ENCODE measurements around the gene KLF11. TPM values are rescaled to one million over a fixed set of nuclear protein-coding genes. Genes with fewer than 3 reads are reported as not detected.

KLF11 gene
- total RNA-seq, 1 donor from 2014 or later = 25.8 TPM

GRCh38 chr2:10075571-10076209, 32.3 kb downstream of the KLF11 start:
- ATAC-seq = no peak
- no peak for DNase-seq
- intact Hi-C loops (cut with micrococcal nuclease) = no loop called here

- DNase-seq (no peak), ATAC-seq (no peak)
- intact Hi-C loops (cut with micrococcal nuclease) = no loop called here
Measured at GRCh38 chr2:10076511-10076910, 33.2 kb downstream of the KLF11 start.

GRCh38 chr2:10076988-10077527, 33.7 kb downstream of the KLF11 start:
- DNase-seq (no peak), ATAC-seq (no peak)
- intact Hi-C loops (cut with micrococcal nuclease) = no loop called here

GRCh38 chr2:10078001-10078400, 34.7 kb downstream of the KLF11 start:
- DNase-seq (no peak), ATAC-seq (no peak)
- intact Hi-C loops (cut with micrococcal nuclease) = no loop called here

GRCh38 chr2:10078704-10079265, 35.4 kb downstream of the KLF11 start:
- peak; percentile 60 for ATAC-seq
- intact Hi-C loops (cut with micrococcal nuclease) = no loop called here
- no peak for DNase-seq

- intact Hi-C loops (cut with micrococcal nuclease) = no loop called here
- DNase-seq (peak; percentile 70), ATAC-seq (peak; percentile 79)
Measured at GRCh38 chr2:10079266-10079869, 36.0 kb downstream of the KLF11 start.

GRCh38 chr2:10079870-10080535, 36.7 kb downstream of the KLF11 start, which contains the start of gene CYS1:
Gene CYS1 (minus strand): TSS chr2:10080411. CDS start chr2:10080223, 188 bp downstream.
- ATAC-seq (peak; percentile 58), DNase-seq (peak; percentile 54)
- intact Hi-C loops (cut with micrococcal nuclease) = no loop called here

- peak; percentile 6 for ATAC-seq
- no peak for DNase-seq
- intact Hi-C loops (cut with micrococcal nuclease) = no loop called here
Measured at GRCh38 chr2:10080536-10081304, 37.4 kb downstream of the KLF11 start.

- DNase-seq = no peak
- intact Hi-C loops (cut with micrococcal nuclease) = no loop called here
- no peak for ATAC-seq
Measured at GRCh38 chr2:10083046-10083445, 39.7 kb downstream of the KLF11 start.

- no peak for ATAC-seq
- intact Hi-C loops (cut with micrococcal nuclease) = no loop called here
- DNase-seq = no peak
Measured at GRCh38 chr2:10083692-10084211, 40.4 kb downstream of the KLF11 start.

GRCh38 chr2:10084223-10084865, 41.0 kb downstream of the KLF11 start:
- DNase-seq (no peak), ATAC-seq (no peak)
- intact Hi-C loops (cut with micrococcal nuclease) = no loop called here

- intact Hi-C loops (cut with micrococcal nuclease) = no loop called here
- DNase-seq (no peak), ATAC-seq (no peak)
Measured at GRCh38 chr2:10085043-10085667, 41.8 kb downstream of the KLF11 start.

GRCh38 chr2:10085668-10086059, 42.3 kb downstream of the KLF11 start:
- no peak for ATAC-seq
- DNase-seq = no peak
- intact Hi-C loops (cut with micrococcal nuclease) = no loop called here

- ATAC-seq (no peak), DNase-seq (no peak)
- intact Hi-C loops (cut with micrococcal nuclease) = no loop called here
Measured at GRCh38 chr2:10086950-10087349, 43.6 kb downstream of the KLF11 start.

GRCh38 chr2:10087360-10087759, 44.0 kb downstream of the KLF11 start:
- intact Hi-C loops (cut with micrococcal nuclease) = no loop called here
- DNase-seq = no peak
- ATAC-seq = no peak

- no peak for DNase-seq
- intact Hi-C loops (cut with micrococcal nuclease) = no loop called here
Measured at GRCh38 chr2:10089565-10090190, 46.3 kb downstream of the KLF11 start.

GRCh38 chr2:10091182-10091888, 48.0 kb downstream of the KLF11 start:
- intact Hi-C loops (cut with micrococcal nuclease) = no loop called here
- DNase-seq = peak; percentile 33

More at GRCh38 chr2:10089565-10090190, 46.3 kb downstream of the KLF11 start:
- ATAC-seq = no peak

More at GRCh38 chr2:10091182-10091888, 48.0 kb downstream of the KLF11 start:
- ATAC-seq = peak; percentile 41

All from left ventricle myocardium superior (tissue), 1 donor.